AG09309 (cell line): ENCODE results near the gene RNF187.
"Not testable (repeated sequence)": the region's sequence is repeated elsewhere in the genome, so short reads cannot be mapped to it uniquely, and the experiment has no call there.

Experiments used
- DNase-seq: peaks from one replicate; pipeline ENCODE4 v3.0.0-alpha.2; 2010; ENCODE audit warnings: low read depth
- H3K4me3 ChIP-seq: 2 replicates; pipeline ENCODE4 v1.5.1; 2011; ENCODE audit warnings: mild to moderate bottlenecking, low read depth, low read length, moderate library complexity; ENCODE audit not compliant: control insufficient read depth
- TF ChIP-seq, protein P1 (sequence below): IDR thresholded peaks from 2 replicates; pipeline ENCODE4 v1.5.1; 2011; ENCODE audit warnings: mild to moderate bottlenecking, low read depth, low read length, inconsistent platforms; ENCODE audit not compliant: insufficient read depth, control insufficient read depth; ENCODE audit errors: missing control alignments

Gene RNF187

GRCh38 chr1:228465141-228465540 is 22.0 kb upstream of the RNF187 start:
- no peak for DNase-seq
- peak overlapping the region; percentile 34 for H3K4me3 ChIP-seq
- TF ChIP-seq, protein P1, sequence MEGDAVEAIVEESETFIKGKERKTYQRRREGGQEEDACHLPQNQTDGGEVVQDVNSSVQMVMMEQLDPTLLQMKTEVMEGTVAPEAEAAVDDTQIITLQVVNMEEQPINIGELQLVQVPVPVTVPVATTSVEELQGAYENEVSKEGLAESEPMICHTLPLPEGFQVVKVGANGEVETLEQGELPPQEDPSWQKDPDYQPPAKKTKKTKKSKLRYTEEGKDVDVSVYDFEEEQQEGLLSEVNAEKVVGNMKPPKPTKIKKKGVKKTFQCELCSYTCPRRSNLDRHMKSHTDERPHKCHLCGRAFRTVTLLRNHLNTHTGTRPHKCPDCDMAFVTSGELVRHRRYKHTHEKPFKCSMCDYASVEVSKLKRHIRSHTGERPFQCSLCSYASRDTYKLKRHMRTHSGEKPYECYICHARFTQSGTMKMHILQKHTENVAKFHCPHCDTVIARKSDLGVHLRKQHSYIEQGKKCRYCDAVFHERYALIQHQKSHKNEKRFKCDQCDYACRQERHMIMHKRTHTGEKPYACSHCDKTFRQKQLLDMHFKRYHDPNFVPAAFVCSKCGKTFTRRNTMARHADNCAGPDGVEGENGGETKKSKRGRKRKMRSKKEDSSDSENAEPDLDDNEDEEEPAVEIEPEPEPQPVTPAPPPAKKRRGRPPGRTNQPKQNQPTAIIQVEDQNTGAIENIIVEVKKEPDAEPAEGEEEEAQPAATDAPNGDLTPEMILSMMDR: no peak

DNA sequence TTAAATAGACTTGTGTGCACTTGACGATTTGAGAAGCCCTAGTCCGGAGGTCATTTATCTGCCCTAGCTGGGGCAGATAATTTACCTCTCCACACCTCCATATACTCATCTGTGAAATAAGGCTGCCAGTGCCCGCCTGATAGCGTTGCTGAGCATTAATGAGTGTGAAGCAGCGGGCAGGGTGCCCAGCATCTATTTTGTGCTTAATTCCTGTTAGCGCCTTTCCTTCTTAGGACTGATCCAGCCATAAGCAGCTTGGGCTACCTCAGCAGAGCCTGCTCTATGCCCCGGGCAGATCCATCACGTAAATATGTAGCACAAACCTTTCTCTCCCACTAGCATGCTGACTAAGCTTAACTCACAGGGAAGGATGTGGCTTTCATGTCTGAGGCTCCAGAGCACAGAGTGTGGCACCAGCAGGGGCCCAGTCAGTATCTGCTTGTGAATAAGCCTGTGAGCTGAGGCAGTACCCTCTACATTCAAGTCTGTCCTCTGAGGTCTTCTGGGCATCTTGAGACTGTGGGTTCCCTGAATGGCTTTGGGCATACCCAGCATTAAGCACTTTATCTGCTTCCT is 21.5 kb upstream of the RNF187 start:
- TF ChIP-seq, protein P1: no peak
- DNase-seq: no peak
- no peak overlapping the region for H3K4me3 ChIP-seq

GRCh38 chr1:228468188-228468587 is 19.0 kb upstream of the RNF187 start:
- H3K4me3 ChIP-seq, DNase-seq: not testable (repeated sequence)

GRCh38 chr1:228469413-228470162 is 17.6 kb upstream of the RNF187 start:
- no peak overlapping the region for H3K4me3 ChIP-seq
- DNase-seq: no peak
- TF ChIP-seq, protein P1: no peak

- no peak for DNase-seq
- H3K4me3 ChIP-seq: no peak overlapping the region
- TF ChIP-seq, protein P1: no peak
Observed at GRCh38 chr1:228471154-228471761, 15.9 kb upstream of the RNF187 start.

DNA sequence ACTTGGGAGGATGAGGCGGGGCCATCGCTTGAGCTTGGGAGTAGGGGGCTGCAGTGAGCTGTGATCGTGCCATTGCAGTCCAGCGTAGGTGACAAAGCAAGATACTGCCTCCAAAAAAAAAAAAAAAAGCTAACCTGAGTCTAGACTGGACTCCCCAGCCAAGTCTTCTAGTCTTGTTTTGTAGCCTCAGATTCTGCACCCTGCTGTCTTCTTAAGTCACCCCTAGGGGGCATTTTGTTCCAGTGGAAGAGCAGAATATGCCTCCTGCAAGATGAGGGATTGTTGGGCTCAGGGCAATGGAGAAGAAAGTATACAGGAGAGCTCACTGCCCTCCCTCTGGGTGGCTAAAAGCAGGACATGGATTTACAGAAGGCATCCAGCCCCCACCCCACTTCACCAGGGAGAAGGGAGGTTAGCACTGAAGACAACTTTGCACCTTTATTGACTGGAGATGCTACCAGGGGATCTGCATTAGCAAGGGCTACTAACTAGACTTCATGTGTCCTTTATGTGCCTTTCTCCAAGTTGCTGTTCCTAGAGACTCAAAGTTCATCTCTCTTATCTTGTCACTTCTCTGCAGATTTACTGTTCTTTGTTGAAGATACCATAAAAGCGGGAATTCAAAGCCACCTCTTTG is 15.3 kb upstream of the RNF187 start:
- DNase-seq: no peak
- TF ChIP-seq, protein P1: peak; percentile 56
- H3K4me3 ChIP-seq: no peak overlapping the region

GRCh38 chr1:228472655-228473054 is 14.5 kb upstream of the RNF187 start:
- H3K4me3 ChIP-seq: no peak overlapping the region
- no peak for DNase-seq
- TF ChIP-seq, protein P1: no peak
